ENCODE data around the gene TRIP4. TPM values are rescaled to one million over a fixed set of nuclear protein-coding genes. Genes with fewer than 3 reads are reported as not detected.

Gene TRIP4
- total and polyA plus RNA-seq, 2 of the 8 experiments (the other 6 are each of a cell fraction or from before 2014, with no cell fraction given) = 6.2 to 18.9 TPM

- Histone ChIP-seq H2BK12ac (ENCODE audit: low read depth, low read length) (no peak overlapping the region), H3K14ac (ENCODE audit: insufficient read length) (no peak overlapping the region), H3K36me3 (ENCODE audit: control insufficient read depth in 2 of 4, insufficient read depth in 4 of 4, low read length in 3 of 4) (no peaks in the 10 kb centered on the region), H2BK15ac (ENCODE audit: low read length) (no peak overlapping the region), H3K4me3 (ENCODE audit: extremely low read depth in 1 of 4, insufficient read depth in 2 of 4, low read depth in 3 of 4, low read length in 4 of 4) (no peak overlapping the region), H2BK5ac (ENCODE audit: low read depth, low read length) (no peak overlapping the region), H3K9ac (replicated peaks in 1 of 4; ENCODE audit: extremely low read depth in 1 of 4, low read depth in 3 of 4, low read length in 3 of 4) (no peak overlapping the region), H3K23ac (ENCODE audit: insufficient read length) (no peak overlapping the region), H3K79me1 (ENCODE audit: low read depth, low read length) (no peaks in the 10 kb centered on the region), H3K23me2 (ENCODE audit: low read depth, low read length) (no peaks in the 10 kb centered on the region), H4K91ac (replicated peaks; ENCODE audit: insufficient read length, low read length) (no peak overlapping the region), H4K20me1 (replicated peaks in 1 of 2; ENCODE audit: control insufficient read depth in 1 of 2, insufficient read depth in 2 of 2, low read length in 2 of 2) (no peaks in the 10 kb centered on the region), H3K79me2 (ENCODE audit: control insufficient read depth in 1 of 2, insufficient read depth in 2 of 2, low read length in 2 of 2) (no peaks in the 10 kb centered on the region), H2BK120ac (replicated peaks; ENCODE audit: low read depth, low read length) (no peak overlapping the region), H3K18ac (ENCODE audit: extremely low read depth, low read length) (no peak overlapping the region), H3K27me3 (replicated peaks in 1 of 4; ENCODE audit: control insufficient read depth in 3 of 4, extremely low read depth in 1 of 4, insufficient read depth in 3 of 4, low read length in 3 of 4) (no peaks in the 10 kb centered on the region), H4K8ac (ENCODE audit: extremely low read depth, insufficient read depth, low read length) (no peak overlapping the region), H3K9me3 (ENCODE audit: insufficient read depth in 2 of 2, low read depth in 1 of 2, low read length in 1 of 2) (no peaks in the 10 kb centered on the region), H2BK20ac (ENCODE audit: low read length) (no peak overlapping the region), H3K4me1 (replicated peaks in 1 of 4; ENCODE audit: control insufficient read depth in 3 of 4, insufficient read depth in 4 of 4, low read length in 3 of 4) (peaks cover 0 to 5% (median 2%) of the 10 kb centered on the region in 4 experiments; a peak in 2 of 7 replicates), H3K4ac (replicated peaks; ENCODE audit: insufficient read length, low read depth, low read length) (no peak overlapping the region), H3K56ac (replicated peaks; ENCODE audit: insufficient read length, low read depth, low read length) (no peak overlapping the region), H2AFZ (ENCODE audit: low read length) (no peak overlapping the region), H4K5ac (ENCODE audit: insufficient read length, low read depth, low read length) (no peak overlapping the region), H3K4me2 (ENCODE audit: insufficient read depth in 1 of 2, low read depth in 2 of 2, low read length in 2 of 2) (no peak overlapping the region), H2AK5ac (ENCODE audit: low read depth, low read length) (no peak overlapping the region), H3K27ac (ENCODE audit: low read depth, low read length) (no peak overlapping the region)
- ChIA-PET CTCF (ENCODE audit: partially characterized antibody) (interaction anchor here (0.9 to 1.2 kb wide), 5 partner anchors 11 to 227 kb away, joined by 3 to 5 read pairs (median 3); no protein-coding TSS in a partner anchor), POLR2A (ENCODE audit: partially characterized antibody) (interaction anchor here (0.5 to 0.6 kb wide), 2 partner anchors 46 to 233 kb away, joined by 3 to 5 read pairs; no protein-coding TSS in a partner anchor)
- no peak for DNase-seq (ENCODE audit: low read depth in 1 of 2, low spot score in 2 of 2)
- FAIRE-seq = no peak
- TF ChIP-seq CBX5 (IDR thresholded peaks at IDR 0.05; ENCODE audit: low read depth, low read length) (no peak), SP4 (IDR thresholded peaks at IDR 0.05; ENCODE audit: low read length) (no peak), ASH2L (IDR thresholded peaks at IDR 0.05; ENCODE audit: low read length) (no peak), RBBP5 (IDR thresholded peaks at IDR 0.05; ENCODE audit: borderline replicate concordance, low read depth, low read length) (no peak), RXRA (IDR thresholded peaks at IDR 0.05; ENCODE audit: insufficient read depth, low read depth, low read length) (no peak), CHD1 (IDR thresholded peaks at IDR 0.05; ENCODE audit: low read depth, low read length) (no peak), ATF2 (IDR thresholded peaks at IDR 0.05; ENCODE audit: low read length) (no peak), BRCA1 (IDR thresholded peaks at IDR 0.05; ENCODE audit: low read depth, low read length) (no peak), SP2 (IDR thresholded peaks at IDR 0.05; ENCODE audit: low read length) (no peak), EZH2 (IDR thresholded peaks at IDR 0.05; ENCODE audit: low read depth, low read length, severe bottlenecking) (no peak)
These were observed 66.6 kb downstream of the TRIP4 start for GRCh38 chr15:64454282-64454681.
